MCF 10A (cell line): ENCODE results near the gene ARVCF. TPM values are rescaled to one million over a fixed set of nuclear protein-coding genes. Genes with fewer than 3 reads are reported as not detected.
"Not testable (repeated sequence)": the region's sequence is repeated elsewhere in the genome, so short reads cannot be mapped to it uniquely, and the experiment has no call there.

ENCODE experiments used
- BruUV-seq: library from RNA; stranded (reverse); fragments of 400-500 nt; replicated peaks from 2 replicates; lab custom pipeline; 2021; lab: Mats Ljungman, UMichigan
- CTCF ChIA-PET: fragments of 300-600 bp; sonication (Branson Sonifier 250); formaldehyde crosslinking; extraction: SDS; loops from one replicate; lab custom pipeline; 2021; ENCODE audit warnings: antibody characterized with exemption, inconsistent platforms; lab: Yijun Ruan, JAX
- POLR2A ChIA-PET: fragments of 300-600, 350-650 bp; sonication (Branson Sonifier 250); formaldehyde crosslinking; extraction: SDS; loops from one replicate; lab custom pipeline; 2020; ENCODE audit warnings: antibody characterized with exemption, inconsistent platforms; lab: Yijun Ruan, JAX
- DNase-seq: peaks from one replicate; pipeline ENCODE4 v3.0.0-alpha.2; 2018; ENCODE audit not compliant: unreplicated experiment
- H3K27ac Mint-ChIP-seq: one replicate; pipeline ENCODE4 v1.8.0; 2022; ENCODE audit warnings: mild to moderate bottlenecking, low read depth, mixed read lengths; ENCODE audit not compliant: unreplicated experiment
- H3K27me3 Mint-ChIP-seq: one replicate; pipeline ENCODE4 v1.8.0; 2022; ENCODE audit warnings: mixed read lengths; ENCODE audit not compliant: insufficient read depth, unreplicated experiment
- H3K36me3 Mint-ChIP-seq: one replicate; pipeline ENCODE4 v1.8.0; 2022; ENCODE audit warnings: mild to moderate bottlenecking, moderate library complexity, mixed read lengths; ENCODE audit not compliant: insufficient read depth, unreplicated experiment
- H3K4me1 Mint-ChIP-seq: one replicate; pipeline ENCODE4 v1.8.0; 2022; ENCODE audit warnings: mixed read lengths; ENCODE audit not compliant: insufficient read depth, unreplicated experiment
- H3K4me3 Mint-ChIP-seq: one replicate; pipeline ENCODE4 v1.8.0; 2022; ENCODE audit warnings: mild to moderate bottlenecking, moderate library complexity, mixed read lengths; ENCODE audit not compliant: unreplicated experiment
- H3K9me3 Mint-ChIP-seq: one replicate; pipeline ENCODE4 v1.8.0; 2022; ENCODE audit warnings: mixed read lengths; ENCODE audit not compliant: unreplicated experiment
- CTCF ChIP-seq: fragments of 200-600 bp; IDR thresholded peaks from one replicate; pipeline ENCODE4 v1.8.0; 2022; ENCODE audit warnings: antibody characterized with exemption, mild to moderate bottlenecking; ENCODE audit not compliant: unreplicated experiment
- intact Hi-C: fragments of 100-400 bp; cut with micrococcal nuclease; formaldehyde crosslinking; loops from 2 replicates; pipeline ENCODE4 v1.14.1; 2022
- total RNA-seq: library from RNA; stranded (reverse); gene quantifications from 2 replicates; pipeline ENCODE4 v1.2.3, GENCODE V29; 2022

Gene ARVCF
- total RNA-seq, 1 experiment from 2014 or later, result 7.5 TPM

GRCh38 chr22:19937616-19938473, 78.8 kb downstream of the ARVCF start:
- CTCF ChIA-PET, result interaction anchor here (0.7 kb wide), 2 partner anchors 27 to 182 kb away, joined by 3 to 4 read pairs; no protein-coding TSS in a partner anchor
- Mint-ChIP-seq H3K9me3 (peaks cover 13% of the 10 kb centered on the region), H3K36me3 (peaks cover 5% of the 10 kb centered on the region), H3K4me3 (no peak overlapping the region), H3K27ac (no peak overlapping the region), H3K27me3 (no peaks in the 10 kb centered on the region), H3K4me1 (peaks cover 13% of the 10 kb centered on the region)
- BruUV-seq, result no TSS peak
- POLR2A ChIA-PET, result interaction anchor here (0.7 kb wide), 1 partner anchor 11 kb away, joined by 3 read pairs; no protein-coding TSS in a partner anchor
- DNase-seq, result no peak
- intact Hi-C loops, result no loop called here
- TF ChIP-seq CTCF, result no peak

GRCh38 chr22:19936513-19936912, 80.1 kb downstream of the ARVCF start:
- peaks cover 13% of the 10 kb centered on the region for H3K9me3 Mint-ChIP-seq
- H3K36me3 Mint-ChIP-seq, result peaks cover 10% of the 10 kb centered on the region
- ChIA-PET CTCF (no interaction called here), POLR2A (no interaction called here)
- peaks cover 8% of the 10 kb centered on the region for H3K4me1 Mint-ChIP-seq
- BruUV-seq, result no TSS peak
- intact Hi-C loops, result no loop called here
- no peak for DNase-seq
- no peak overlapping the region for H3K4me3 Mint-ChIP-seq
- H3K27me3 Mint-ChIP-seq, result no peaks in the 10 kb centered on the region
- H3K27ac Mint-ChIP-seq, result peak overlapping the region; percentile 25
- TF ChIP-seq CTCF, result no peak

- H3K27ac Mint-ChIP-seq, BruUV-seq, H3K4me3 Mint-ChIP-seq, H3K4me1 Mint-ChIP-seq, intact Hi-C loops, DNase-seq, CTCF ChIA-PET, H3K27me3 Mint-ChIP-seq: not testable (repeated sequence)
- H3K9me3 Mint-ChIP-seq, result peaks cover 13% of the 10 kb centered on the region
- H3K36me3 Mint-ChIP-seq, result peaks cover 14% of the 10 kb centered on the region
- POLR2A ChIA-PET, result interaction anchor here (0.7 kb wide), 1 partner anchor 819 kb away, joined by 3 read pairs; no protein-coding TSS in a partner anchor
Observed at GRCh38 chr22:19935123-19935718, 81.4 kb downstream of the ARVCF start.

- Mint-ChIP-seq H3K27ac (no peak overlapping the region), H3K4me1 (no peaks in the 10 kb centered on the region), H3K4me3 (no peak overlapping the region), H3K27me3 (no peaks in the 10 kb centered on the region), H3K36me3 (peaks cover 23% of the 10 kb centered on the region), H3K9me3 (peaks cover 13% of the 10 kb centered on the region)
- no peak for DNase-seq
- BruUV-seq, result no TSS peak
- ChIA-PET POLR2A (interaction anchor here (0.6 to 0.9 kb wide), 3 partner anchors 22 to 141 kb away, joined by 3 to 5 read pairs (median 3); no protein-coding TSS in a partner anchor), CTCF (interaction anchor here (0.6 to 0.7 kb wide), 2 partner anchors 19 to 24 kb away, joined by 3 read pairs; no protein-coding TSS in a partner anchor)
- no peak for TF ChIP-seq CTCF
- intact Hi-C loops, result no loop called here
Observed at GRCh38 chr22:19933341-19934241, 83.0 kb downstream of the ARVCF start.
